NCI-H146 treated with DMSO at 0.1 percent for 48 hours (cell line): ENCODE data around the gene GTF3C1.

ENCODE experiments used
- DNase-seq: peaks from one replicate; lab custom pipeline; 2025; ENCODE audit not compliant: unreplicated experiment; lab: John Stamatoyannopoulos, UW

Gene GTF3C1

GRCh38 chr16:27522173-27522707, 27.5 kb downstream of the GTF3C1 start:
- no peak for DNase-seq

DNA sequence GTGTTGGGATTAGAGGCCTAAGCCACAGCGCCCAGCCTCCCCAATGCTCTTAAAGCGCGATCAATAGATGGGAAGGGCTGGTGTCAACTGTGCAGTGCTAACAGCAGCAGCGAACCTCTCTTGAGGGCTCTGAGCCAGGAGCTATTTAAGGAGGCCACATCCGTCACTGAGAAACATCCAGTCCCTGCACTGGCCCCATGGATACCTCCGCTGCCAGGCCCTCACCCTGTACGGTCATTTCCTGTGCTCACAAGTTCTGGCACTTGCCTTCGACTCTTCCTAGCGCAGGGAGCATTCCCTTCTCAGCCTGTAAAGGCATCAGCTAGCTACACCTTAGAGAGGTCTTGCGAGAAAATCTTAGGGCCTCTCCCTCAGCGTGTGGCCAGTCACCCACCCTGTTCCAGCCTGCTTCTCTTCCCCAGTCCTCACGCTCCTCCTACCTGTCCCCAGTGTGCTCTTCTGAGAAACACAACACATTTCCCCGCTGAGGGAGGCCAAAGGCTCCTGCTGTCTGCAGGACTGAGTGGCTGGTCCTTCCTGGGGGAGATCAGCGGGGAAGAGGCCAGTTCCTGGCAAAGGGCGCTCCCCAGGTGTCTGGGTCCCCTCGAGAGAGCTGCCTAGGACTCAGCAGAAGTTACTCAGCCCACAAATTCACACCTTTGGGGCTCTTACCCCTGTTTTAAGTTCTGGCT, 28.6 kb downstream of the GTF3C1 start:
- no peak for DNase-seq

- DNase-seq, result no peak
Observed at GRCh38 chr16:27518226-27518625, 31.5 kb downstream of the GTF3C1 start.

GRCh38 chr16:27517664-27518063, 32.0 kb downstream of the GTF3C1 start:
- DNase-seq, result no peak

DNA sequence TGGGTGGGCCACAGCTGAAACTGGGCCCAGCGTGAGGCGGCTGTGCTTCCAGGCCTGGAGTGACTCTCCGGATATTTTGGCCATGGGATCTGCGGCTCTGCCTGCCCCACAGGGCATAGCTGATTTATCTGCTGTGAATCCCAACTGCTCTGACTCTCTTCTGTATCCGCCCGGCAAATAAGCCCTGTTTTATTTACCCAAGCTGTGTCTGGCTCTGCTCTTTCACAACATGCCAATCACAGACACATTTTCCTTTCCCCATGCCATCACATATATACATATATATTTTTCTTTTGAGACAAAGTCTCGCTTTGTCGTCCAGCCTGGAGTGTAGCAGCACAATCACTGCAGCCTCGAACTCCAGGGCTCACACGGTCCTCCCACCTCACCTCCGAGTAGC, 33.3 kb downstream of the GTF3C1 start:
- DNase-seq, result no peak

DNA sequence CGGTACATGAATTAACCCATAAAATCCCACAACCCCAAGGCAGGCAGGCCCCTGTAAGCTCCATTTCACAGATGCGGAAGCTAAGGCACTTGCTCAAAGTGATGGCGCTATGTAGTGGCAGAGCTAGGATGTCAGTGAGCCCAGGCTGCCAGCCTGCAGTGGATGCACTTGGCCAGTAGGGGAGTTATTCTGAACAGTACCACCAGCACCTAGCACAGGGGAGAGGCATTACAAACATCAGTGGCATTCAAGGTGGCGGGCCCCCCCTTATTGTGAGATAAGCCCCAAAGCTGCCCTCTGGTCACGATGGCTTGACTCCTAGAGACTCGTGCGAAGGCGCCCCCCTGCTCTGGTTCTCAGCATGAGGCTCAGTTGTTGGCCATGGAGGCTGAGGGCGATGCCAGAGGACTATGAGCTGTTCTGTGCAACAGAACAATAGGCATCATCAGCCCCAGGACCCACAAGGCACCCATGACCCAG, 33.8 kb downstream of the GTF3C1 start:
- no peak for DNase-seq

- no peak for DNase-seq
Observed at GRCh38 chr16:27514806-27515205, 34.9 kb downstream of the GTF3C1 start.

DNA sequence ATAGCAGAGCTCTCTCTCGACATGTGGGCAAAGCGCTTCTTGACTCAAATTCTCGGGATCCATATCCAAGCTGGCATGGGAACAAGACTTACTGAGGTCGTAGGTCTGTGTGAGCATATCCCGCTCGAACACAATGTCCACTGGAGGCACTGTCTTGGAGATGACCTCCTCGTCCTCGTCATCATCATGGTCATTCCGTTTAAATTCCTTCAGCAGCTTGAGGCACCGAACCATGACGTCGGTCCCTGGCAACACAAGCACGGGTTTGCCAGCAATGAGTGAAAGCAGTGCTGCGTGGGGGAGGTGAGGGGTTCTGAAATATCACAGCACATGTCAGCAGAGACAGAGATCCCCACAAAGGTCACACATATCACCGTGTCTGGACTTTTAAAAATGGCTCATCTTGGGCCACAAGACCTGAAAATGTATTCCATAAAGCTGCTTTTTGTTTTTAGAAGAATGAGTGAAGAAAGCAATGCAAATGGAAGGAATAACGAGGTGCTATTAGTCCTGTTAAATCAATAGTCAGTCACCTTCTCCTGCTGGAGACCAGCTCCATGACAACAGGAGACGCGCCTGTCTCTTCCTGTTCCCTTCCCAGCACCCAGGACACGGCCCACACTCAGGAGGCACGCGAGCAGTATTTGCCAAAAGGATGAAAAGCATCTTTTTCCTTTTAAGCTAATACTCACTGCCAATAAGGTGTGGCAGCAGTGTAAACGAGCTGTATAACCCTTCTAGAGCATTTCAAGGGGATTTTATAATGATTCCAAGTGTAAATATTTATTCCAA, 37.9 kb downstream of the GTF3C1 start:
- no peak for DNase-seq

GRCh38 chr16:27508476-27508875, 41.2 kb downstream of the GTF3C1 start:
- DNase-seq, result no peak

DNA sequence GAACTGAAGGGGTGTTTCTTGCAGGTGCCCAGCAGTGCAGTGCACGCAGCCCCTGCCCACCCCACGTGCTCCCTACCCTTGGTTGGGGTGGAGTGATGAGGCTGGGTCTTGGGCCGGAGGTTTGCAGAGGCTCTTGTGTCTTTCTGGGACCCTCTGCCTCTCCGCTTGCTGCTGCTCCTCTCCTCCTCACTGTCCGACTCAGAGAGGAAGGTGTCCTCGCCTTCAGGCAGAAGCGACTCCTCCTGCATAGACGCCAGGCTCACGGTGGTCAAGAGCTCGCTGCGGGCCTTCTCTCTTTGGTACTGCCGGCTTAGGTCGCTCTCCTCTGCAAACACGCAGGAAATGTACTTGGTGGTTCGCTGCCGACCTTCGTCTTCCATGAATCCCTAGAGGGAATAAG, 42.9 kb downstream of the GTF3C1 start:
- no peak for DNase-seq

GRCh38 chr16:27505297-27506236, 44.1 kb downstream of the GTF3C1 start:
- DNase-seq, result no peak

- no peak for DNase-seq
Observed at GRCh38 chr16:27503662-27504061, 46.1 kb downstream of the GTF3C1 start.

DNA sequence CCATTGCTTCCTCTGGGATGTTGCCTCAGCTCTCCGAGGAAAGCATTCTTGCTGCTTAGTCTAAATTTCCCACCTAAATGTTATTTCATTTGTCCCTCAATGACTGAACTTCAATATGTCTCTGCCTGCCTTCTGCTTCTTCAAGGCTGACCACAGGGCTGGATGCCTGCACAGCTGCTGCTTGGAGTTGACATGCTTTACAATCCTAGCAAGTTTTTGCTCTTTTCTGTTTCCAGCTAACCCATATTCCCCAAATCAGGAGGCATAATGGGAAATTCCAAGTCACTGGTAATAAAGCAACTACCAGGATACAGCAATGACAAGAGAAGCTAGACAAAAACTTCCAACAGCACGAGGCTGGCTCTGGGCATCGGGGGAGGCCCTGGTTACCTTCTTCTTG, 48.9 kb downstream of the GTF3C1 start:
- DNase-seq, result no peak

DNA sequence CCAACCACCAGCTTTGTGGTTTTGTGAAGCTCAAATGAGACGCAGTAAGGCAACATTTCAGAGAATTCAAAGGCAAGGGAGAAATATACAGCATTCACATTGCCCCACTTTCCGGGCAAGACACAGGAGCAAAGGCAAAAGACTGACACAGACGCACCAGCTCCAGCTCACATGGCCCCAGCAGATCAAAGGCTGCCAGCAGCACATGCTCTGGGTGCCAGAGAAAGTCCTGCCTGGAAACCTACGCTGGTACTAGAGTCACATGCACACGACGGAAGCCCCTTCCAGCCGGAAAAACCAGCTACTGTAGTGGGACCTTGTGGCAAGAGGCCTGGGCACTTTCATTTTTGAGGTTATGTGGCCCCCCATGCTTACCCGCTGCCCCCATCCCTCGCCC, 50.1 kb downstream of the GTF3C1 start:
- no peak for DNase-seq

- DNase-seq, result no peak
Observed at GRCh38 chr16:27498916-27499658, 50.6 kb downstream of the GTF3C1 start.

DNA sequence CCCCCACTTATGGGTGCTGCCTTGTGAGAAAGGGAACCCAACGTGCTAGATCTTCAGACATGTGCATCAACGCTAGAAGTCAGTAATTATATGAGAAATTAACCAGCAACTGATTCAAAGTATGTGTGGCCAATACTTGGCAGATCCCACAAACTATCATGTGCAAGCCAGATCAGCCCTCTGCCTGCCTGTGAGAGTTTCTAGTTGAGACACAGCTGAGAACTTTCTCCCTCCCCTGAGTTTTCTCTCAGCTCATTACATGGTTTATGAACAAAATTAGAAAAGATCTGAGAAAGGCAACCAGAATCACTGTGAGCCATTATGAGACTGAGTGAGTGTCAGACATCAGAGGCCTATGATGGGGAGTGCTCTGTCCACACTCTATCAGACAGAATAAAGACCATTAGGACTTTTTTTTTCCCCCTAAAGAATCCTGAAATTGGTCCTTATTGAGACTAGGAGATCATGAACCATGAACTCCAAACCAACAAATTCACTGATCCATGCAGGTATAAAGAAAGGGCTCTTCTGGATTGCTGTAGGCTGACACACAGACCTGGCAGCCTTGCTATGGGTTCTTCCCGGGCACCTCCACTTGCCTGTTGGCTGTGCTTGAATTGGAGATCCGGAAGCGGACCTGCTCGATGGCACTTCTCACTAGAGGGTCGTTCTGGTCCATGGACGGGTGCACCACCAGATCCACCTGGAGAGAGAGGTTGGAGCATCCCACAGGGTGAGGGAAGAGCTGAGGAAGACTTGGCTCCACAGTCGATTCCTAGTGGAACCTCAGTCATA, 51.5 kb downstream of the GTF3C1 start:
- DNase-seq, result no peak

- no peak for DNase-seq
Observed at GRCh38 chr16:27495191-27495590, 54.5 kb downstream of the GTF3C1 start.

GRCh38 chr16:27492588-27492979, 57.1 kb downstream of the GTF3C1 start:
- no peak for DNase-seq

- no peak for DNase-seq
Observed at GRCh38 chr16:27491894-27492587, 57.7 kb downstream of the GTF3C1 start.
